ENCODE measurements around the gene NCOA1.
"Not testable (repeated sequence)": the region's sequence is repeated elsewhere in the genome, so short reads cannot be mapped to it uniquely, and the experiment has no call there.

Gene NCOA1

DNA sequence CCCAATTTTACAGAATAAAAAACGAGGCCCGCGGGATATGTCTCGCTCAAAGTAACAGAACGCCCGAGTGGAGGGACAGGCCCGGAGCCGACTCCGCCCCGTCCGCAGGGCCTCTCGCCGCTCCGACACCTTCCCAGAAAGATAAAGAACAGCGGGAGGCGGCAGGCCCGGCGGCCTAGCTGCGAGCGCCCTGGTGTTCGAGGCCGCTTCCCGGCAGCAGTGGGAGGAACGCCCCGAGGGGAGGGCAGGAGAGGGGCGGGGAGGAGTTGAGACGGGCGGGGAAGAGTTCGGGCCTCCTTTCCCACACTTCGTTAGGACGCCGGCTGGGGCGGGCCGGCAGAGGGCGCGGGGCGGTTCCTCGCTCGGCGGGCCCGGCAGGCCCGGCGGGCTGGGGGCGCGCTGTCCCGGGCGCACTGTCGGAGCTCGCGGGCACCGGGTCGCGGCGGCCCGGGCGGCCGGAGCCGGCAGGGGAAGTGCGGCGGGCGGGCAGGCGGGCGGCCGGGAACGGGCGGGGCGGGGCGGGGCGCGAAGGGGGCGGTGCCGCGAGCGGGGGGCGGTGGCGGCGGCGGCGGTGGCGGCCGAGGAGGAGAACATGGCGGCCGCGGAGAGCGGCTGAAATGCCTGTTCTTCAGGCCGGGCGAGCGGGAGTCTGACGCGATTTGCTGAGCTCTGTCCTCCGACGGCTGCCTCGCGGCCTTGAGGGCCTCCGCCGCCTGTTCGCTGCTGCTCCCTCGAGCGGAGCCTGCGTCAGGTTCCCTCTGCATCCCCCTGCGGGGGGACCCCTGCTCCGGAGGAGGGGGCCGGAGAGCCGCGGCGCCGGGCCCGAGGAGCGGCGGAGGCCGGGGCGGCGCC, at the start of gene NCOA1:
TSS of gene NCOA1 (plus strand) at position 565 of the 852 bp plus-strand sequence. CDS start 167,424 bp downstream, outside the sequence.
- DNase-seq: peak; percentile 54

DNA sequence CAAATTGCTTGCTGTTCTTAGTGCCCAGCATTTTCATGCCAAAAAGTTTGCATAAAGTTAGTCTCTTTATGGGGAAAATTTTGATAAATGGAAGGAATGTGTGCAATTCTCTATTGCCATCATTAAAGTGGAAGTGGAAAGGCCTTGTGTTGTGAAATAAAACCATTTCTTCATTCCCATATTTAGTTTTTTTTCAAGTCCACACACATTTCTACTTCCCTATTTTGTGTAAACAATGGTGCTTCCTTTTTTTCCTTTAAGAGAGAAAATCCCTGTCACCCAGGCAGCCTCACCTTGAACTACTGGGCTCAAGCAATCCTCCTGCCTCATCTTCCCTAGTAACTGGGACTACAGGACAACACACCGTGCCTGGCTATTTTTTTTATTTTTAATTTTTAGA, 42.3 kb upstream of the NCOA1 start:
- peak; percentile 71 for DNase-seq

DNA sequence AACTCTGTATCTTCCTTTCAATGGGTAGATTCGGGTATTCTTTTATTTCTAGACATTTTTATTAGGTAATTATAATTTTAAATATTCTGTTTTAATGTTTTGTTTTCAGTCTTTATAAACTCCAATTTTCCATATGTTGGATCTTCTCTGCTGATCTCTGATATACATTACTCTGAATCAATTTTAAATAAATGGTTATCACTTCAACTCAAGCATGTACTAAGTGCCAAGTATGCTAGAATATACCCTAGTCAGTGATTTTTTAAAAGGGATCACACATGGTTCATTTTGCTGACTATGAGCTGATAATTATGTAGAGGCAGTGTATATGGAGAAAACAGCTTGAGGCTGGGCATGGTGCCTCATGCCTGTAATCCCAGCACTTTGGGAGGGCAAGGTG, 41.7 kb upstream of the NCOA1 start:
- DNase-seq: no peak

DNA sequence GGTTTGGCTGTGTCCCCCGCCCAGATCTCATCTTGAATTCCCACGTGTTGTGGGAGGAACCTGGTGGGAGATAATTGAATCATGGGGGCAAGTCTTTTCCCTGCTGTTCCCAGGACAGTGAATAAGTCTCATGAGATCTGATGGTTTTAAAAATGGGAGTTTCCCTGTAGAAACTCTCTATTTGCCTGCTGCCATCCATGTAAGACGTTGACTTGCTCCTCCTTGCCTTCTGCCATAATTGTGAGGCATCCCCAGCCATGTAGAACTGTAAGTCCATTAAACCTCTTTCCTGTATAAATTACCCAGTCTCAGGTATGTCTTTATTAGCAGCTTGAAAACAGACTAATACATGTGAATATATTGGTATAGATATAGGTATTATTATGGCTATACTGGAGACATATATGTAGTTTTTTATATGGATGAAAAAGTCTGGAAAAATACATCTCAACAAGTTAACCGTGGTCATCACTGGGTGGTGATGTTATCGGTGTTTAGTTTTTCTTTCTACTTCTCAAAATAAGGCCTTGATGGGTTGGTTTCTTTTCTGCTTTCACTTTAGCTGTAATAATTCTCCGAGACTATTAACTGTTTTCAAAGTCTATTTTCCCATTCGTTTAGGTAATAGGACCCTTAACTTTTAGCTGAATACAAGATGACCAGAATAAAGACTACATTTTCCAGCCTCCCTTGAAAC, 39.1 kb upstream of the NCOA1 start:
- DNase-seq: no peak

DNA sequence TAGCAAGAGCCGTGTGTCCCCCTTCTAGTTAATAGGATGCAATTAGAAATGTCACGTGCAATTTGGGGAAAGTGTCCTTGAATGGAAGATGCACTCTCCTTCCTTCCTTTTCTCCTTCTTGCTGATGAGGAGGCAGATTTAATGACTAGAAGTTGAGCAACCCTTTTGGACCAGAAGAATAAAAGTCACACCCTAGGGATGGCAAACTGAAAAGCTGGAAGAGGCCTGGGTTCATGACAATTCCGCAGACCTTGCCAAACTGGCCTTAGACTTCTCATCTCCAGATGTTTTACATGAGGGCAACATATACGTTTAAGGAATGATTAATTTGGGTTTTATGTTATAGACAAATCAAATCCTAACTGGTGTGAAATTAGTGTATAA, 38.6 kb upstream of the NCOA1 start:
- DNase-seq: no peak

DNA sequence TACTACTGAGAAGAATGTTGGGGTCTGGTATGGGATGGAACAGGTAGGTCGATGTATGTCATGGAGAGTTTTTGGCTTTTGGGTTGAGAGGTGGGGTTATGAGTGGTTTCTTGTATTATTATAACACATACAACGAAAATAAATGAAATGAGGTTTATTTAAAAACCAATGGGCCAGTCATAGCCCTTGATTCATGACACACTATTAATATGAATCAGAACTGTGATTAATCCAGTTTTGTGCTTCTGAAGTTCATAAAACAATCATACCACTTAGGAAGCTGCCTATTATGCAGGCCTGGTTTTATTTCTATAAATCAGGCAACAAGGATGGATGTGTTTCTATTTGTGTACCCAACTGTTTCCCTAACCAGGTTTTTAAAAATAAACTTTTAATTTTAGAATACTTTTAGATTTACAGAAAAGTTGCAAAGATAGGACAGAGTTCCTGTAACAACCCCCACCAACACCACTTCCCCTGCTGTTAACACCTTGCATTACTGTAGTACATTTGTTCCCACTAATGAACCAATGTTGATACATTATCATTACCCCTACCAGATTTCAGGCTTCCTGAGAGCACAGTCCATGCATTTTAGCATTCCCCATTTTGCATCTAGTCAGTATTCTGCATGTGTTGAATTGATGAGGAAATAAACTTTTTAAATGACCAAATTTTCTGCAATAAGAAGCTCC, 37.5 kb upstream of the NCOA1 start:
- DNase-seq: no peak

DNA sequence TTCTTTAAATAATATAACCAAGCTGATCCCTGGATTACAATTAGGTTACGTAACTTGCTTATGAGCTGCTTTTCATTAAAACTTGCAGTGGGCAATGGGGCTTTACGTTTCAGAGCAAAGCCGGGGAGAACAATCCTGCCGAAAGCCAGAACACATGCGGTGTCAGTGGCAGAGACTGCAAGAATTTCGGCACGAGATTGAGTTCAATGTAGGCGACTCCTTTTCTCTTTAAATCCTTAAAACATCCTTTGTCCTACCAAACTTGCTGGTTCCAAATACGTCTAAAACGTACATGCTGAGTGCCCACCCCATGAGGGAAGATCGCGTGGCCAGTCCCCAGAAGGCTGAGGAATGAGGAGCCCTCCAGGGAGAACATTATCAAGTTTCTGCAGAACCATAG, 36.8 kb upstream of the NCOA1 start:
- DNase-seq: no peak

DNA sequence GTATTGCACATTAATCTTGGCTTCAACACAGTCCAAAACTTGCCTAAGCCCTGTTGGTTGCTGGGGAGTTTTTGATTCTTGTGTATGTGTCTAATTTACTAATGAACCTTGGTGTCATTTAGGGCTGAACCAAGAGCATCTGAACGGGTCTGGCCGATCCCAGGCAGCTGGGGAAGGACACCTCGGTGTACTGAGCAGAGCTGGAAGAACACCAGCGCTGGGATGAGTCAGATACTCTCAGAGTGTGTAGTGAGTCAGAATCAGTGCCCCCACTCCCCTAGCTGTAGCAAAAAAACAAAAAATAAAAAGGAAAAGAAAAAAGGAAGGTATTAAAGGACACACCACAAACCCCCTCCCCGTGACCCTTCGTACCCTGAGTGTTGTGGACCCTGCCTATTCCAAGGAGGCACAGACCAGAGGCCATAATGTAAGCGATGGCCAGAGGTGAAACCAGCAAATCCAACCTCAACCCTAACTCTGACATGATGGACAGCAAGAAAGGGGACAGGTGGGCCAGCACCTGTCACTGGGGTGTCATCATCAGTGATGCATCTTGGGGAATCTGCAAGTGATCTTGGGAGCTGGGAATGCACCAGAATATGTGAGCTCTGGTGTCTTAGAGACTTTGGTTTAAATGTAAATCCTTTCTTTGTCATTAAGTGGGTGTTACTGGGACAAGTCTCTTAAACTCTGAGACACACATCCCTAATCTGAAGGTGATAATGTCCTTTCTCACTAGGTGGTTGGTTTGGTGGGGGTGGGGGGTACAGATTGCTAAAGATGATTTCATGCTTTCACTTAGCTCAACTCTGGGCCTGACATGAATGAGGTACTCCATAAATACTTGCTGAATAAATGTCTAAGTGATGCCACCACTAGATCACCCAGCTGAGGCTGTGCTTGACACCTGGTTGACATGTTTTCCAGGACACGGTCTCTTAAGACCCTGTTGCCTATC, 34.2 kb upstream of the NCOA1 start:
- no peak for DNase-seq

DNA sequence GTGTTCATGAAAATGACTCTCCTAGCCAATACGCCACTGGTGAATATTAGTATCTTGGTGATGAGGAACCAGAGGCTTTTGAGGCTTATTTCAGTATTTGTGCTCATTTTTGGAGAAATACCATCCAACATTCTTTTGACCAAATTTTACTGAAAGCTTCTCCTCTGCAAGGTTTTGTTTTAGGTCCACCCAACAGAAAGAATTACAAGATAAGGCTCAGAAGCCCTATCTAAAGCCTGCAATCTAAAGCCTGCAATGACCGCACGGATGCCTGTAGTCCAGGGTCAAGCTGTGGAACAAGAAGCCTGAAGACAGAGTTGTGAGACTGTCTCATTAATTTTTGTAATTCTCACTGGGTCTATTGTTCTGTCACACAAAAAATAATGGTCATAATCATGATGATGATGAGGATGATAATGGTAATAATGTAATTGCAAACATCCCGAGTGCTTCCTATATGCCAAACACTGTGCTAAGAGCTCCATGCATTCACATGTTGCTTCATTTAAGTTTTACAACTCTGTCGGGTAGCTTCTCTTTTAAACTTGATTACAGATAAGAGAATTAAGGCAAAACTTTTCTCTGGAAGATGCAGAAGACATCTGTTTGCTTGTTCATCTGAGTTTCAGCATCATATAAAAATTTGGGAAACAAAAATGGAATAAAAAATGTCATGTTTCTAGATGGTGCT, 33.2 kb upstream of the NCOA1 start:
- DNase-seq: no peak

DNA sequence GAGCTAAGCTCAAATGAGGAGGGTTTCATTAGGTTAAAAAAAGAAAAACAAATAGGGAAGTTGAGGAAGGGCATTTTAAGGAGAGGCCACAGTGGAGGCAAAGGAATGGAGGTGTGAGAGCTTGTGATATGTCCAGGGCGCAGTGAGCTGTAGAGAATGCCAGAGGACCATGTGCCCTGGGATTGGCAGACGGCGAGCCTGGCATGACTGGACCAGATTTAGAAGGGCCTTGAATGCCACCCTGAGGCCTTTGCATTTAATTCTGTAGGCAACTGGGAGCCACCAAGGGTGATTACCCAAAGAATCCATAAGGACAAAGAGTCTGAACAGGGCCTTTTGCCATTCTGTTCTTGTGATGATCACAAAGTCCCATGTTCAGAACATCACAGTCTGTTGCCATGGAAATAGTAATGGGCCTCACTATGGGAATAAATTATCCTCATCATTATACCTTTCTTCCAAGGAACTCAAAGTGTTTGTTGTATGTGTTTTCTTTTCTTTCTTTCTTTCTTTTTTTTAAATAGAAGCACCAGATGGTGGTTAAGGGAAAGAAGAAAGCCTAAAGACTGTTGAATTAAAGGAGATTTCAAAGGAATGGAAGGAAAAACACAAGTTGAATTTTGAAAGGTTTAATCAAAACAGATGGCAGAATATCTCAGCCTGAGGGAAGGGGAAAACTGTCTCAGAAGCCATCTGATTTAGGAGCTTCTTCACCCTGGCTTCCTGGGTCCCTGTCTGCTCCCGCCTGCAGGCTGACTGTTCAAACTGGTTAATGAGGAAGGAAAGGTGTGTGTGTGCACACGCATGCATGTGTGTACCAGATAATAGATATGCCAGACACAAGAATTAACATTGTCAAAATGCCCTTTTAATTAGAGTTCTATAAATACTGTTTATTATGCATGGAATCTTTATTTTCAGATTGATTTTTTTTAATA, 31.6 kb upstream of the NCOA1 start:
- DNase-seq: no peak

DNA sequence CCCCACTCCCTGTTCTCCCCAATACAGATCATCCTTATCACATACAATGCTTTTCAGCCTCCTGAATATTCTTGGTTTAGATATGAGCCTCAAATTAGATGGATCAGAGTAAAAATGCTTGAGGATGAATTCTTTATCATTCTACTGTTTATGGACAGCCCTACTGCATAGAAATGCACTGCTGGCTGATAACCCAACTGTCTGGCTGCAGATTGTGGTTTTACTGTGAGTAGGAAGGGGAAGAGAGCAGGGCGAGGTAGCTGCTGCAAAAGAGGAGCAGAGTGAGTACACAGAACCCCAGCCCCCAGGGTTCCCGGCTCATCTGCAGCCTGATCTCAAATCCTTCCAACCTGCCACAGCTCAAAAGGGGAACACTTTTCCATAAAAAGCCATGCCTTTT, 29.4 kb upstream of the NCOA1 start:
- DNase-seq: no peak

DNA sequence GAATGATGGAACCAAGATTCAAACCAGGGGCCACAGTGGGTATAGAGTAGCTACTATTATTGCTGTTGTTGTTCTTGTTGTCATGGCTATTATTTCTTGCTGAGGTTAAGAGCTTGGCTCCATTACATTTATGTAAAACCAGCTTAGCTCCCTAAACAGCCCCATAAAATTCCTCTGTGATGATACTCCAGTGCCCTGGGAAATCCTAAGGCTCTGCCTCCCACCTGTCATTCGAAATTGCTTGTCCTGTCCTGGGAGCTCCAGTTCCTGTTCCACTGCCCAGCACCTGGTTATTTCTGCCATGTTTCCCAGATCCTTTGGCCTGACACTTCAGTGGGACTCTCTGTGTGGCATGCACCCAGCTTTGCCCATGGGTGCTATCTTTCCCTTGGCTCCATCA, 27.8 kb upstream of the NCOA1 start:
- no peak for DNase-seq

DNA sequence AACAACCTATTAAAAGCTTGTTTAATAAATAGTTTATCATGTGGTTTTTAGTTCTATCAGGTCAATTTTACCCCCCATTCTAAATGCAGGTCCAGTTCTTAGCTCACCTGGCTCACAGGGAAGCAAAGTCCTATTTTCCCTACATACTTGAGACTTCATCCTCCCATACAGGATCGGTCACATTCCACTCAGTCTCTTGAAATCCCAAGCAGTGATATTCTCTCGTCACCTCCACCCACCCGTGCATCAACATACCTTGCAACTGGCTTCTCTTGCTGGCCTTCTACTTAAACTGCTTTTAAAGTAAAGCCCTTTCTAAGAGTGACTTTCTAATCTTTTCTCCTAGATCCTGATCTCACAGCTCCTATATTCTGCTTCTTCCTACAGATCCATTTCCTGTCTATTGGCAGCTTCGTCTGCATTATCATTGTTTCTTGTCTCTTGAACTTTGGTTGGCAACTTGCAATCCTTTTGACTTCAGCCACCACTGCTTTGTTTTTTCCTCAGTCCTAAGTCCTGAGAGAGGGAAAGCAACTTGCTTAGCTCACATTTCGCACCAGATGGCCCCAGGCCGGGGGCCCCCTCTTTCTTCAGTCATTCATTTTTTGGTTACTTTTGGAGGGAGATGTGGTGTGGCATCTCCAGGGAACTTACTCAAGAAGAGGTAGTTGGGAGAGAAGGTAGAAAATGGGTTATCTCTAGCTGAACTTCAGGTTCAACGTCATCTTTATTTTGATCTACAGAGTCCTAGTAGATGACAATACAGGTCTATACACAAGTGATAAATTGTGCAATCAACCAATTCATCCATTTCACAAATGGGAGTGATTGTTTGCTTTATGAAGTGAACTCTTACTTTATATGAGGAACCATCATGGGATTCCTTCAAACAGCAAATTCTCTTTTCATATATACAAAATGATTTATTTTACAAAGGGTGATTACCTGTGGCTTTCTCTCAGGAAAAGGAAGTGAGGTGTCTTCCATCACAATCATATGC, 23.9 kb upstream of the NCOA1 start:
- DNase-seq: no peak

DNA sequence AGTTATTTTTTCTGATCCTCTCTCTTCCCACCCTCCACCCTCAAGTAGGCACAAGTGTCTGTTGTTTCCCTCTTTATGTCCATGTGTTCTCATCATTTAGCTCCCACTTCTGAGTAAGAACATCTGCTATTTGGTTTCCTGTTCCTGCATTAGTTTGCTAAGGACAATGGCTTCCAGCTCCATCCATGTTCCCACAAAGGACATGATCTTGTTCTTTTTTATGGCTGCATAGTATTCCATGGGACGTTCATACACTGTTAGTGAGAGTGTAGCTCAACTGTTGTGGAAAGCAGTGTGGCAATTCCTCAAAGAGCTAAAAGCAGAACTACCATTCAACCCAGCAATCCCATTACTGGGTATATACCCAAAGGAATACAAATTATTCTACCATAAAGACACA, 22.6 kb upstream of the NCOA1 start:
- not testable (repeated sequence) for DNase-seq

DNA sequence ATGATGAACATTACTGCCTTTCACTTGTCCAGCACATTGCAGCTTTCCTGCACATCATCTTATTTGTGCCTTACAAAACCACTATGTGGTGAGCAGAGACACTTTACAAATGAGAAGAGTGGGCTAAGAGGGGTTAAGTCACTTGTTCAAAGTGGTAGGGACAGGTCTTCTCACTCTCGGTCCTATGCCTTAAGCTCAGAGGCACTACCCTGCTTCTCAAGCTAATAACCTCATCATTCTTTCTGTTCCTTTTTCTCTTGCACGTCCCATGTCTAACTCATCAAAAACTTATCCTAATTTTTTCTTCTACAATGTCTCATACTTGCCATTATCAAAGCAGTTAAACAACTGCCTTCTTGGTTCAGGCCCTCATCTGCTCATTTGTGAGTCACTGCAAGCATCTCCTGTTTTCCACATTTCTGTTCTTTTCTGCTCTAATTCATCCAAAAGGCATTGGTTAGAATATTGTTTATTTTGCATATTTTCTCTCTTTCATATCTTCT, 21.9 kb upstream of the NCOA1 start:
- no peak for DNase-seq

DNA sequence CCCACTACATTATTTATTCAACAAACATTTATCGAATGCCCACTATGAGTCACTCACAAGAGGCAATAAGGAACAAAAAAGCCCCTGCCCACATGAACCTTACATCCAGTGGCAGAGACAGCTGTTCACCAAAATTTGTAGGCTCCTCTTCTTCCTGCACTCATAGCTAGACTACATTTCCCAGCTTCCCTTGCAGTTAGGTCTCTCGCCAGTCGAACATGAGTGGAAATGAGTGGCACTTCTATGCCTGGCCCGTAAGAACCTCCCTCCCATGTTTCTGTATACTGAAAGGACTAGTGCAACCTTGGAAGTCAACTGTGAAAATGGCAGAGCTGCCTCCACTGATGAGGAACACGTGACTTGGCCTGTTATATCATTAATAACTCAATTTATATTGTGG, 19.4 kb upstream of the NCOA1 start:
- no peak for DNase-seq

DNA sequence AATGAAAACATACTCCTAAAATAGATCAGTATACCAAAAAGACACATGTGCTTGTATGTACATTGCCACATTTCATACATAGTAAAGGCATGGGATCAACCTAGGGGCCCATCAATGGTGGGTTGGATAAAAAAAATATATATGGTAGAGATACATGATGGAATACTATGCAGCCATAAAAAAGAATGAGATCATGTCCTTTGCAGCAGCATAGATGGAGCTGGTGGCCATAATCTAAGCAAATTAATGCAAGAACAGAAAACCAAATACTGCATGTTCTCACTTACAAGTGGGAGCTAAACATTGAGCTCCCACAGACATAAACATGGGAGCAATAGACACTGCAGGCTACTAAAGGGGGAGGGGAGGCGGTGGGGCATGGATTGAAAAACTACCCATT, 18.6 kb upstream of the NCOA1 start:
- DNase-seq: no peak

DNA sequence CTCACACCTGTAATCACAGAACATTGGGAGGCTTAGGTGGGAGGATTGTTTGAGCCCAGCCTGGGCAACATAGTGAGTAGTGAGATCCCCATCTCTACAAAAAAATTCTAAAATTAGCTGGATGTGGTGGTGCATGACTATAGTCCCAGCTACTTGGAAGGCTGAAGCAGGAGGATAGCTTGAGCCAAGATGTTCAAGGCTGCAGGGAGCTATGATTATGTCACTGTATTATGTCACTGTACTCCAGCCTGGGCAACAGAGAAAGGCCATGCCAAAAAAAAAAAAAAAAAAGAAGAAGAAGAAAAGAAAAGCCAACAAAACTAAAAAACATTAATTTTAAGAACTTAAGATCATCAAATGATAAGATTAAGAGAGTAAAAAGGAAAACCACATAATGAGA, 17.4 kb upstream of the NCOA1 start:
- no peak for DNase-seq

DNA sequence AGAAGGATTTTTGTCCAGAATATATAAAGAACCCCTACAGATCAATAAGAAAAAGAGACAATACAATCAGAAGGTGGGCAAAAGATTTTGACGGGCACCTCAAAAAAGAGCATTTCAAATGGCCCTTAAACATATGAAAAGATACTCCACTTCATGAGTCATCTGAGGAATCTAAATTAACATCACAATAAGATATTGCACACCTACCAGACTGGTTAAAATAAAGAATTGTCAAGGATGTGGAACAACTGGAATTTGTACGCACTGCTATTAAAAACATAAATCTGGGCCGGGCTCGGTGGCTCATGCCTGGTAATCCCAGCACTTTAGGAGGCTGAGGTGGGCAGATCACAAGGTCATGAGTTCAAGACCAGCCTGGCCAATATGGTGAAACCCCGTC, 17.0 kb upstream of the NCOA1 start:
- DNase-seq: no peak
